Measurements from ENCODE around the gene DMD.

The DMD gene

GRCh38 chrX:31130457-31131220 lies 2080.7 kb downstream of the DMD start:
- no peak for DNase-seq

GRCh38 chrX:31128855-31129254 lies 2082.5 kb downstream of the DMD start:
- DNase-seq: no peak

GRCh38 chrX:31127716-31128115 lies 2083.6 kb downstream of the DMD start:
- DNase-seq: no peak

GRCh38 chrX:31126205-31126604 lies 2085.1 kb downstream of the DMD start:
- no peak for DNase-seq

GRCh38 chrX:31124536-31124935 lies 2086.8 kb downstream of the DMD start:
- DNase-seq: no peak

- no peak for DNase-seq
Observed at GRCh38 chrX:31123335-31123734, 2088.0 kb downstream of the DMD start.

- no peak for DNase-seq
Observed at GRCh38 chrX:31117266-31117665, 2094.1 kb downstream of the DMD start.

- no peak for DNase-seq
Observed at GRCh38 chrX:31115398-31115797, 2096.0 kb downstream of the DMD start.

- DNase-seq: no peak
Observed at GRCh38 chrX:31114858-31115257, 2096.5 kb downstream of the DMD start.

- no peak for DNase-seq
Observed at GRCh38 chrX:31112226-31112999, 2098.9 kb downstream of the DMD start.

GRCh38 chrX:31110657-31111056 lies 2100.7 kb downstream of the DMD start:
- no peak for DNase-seq

GRCh38 chrX:31099536-31100090 lies 2111.7 kb downstream of the DMD start:
- no peak for DNase-seq

- DNase-seq: no peak
Observed at GRCh38 chrX:31098079-31098478, 2113.3 kb downstream of the DMD start.

- no peak for DNase-seq
Observed at GRCh38 chrX:31093639-31093975, 2117.7 kb downstream of the DMD start.

- no peak for DNase-seq
Observed at GRCh38 chrX:31092970-31093638, 2118.2 kb downstream of the DMD start.

GRCh38 chrX:31092476-31092875 lies 2118.9 kb downstream of the DMD start:
- no peak for DNase-seq

- DNase-seq: no peak
Observed at GRCh38 chrX:31091819-31092218, 2119.5 kb downstream of the DMD start.

- DNase-seq: no peak
Observed at GRCh38 chrX:31074522-31074921, 2136.8 kb downstream of the DMD start.

GRCh38 chrX:31071725-31072124 lies 2139.6 kb downstream of the DMD start, which contains the start of gene FTHL17:
FTHL17 (minus strand) TSS chrX:31072041; CDS start chrX:31071953, 88 bp downstream.
- DNase-seq: no peak

- no peak for DNase-seq
Observed at GRCh38 chrX:31071262-31071661, 2140.1 kb downstream of the DMD start.

GRCh38 chrX:31070057-31070468 lies 2141.3 kb downstream of the DMD start:
- no peak for DNase-seq
